ENCODE data around the gene ACTN3. TPM values are rescaled to one million over a fixed set of nuclear protein-coding genes. Genes with fewer than 3 reads are reported as not detected.

The ACTN3 gene
- total RNA-seq, 1 donor from 2014 or later = 20.2 TPM

GRCh38 chr11:66510990-66511339, 35.7 kb upstream of the ACTN3 start:
- Mint-ChIP-seq H3K27me3 (ENCODE audit: insufficient read depth, low read depth) (peaks cover 7% of the 10 kb centered on the region), H3K4me1 (peaks cover 14% of the 10 kb centered on the region), H3K9me3 (no peaks in the 10 kb centered on the region), H3K27ac (peak overlapping the region; percentile 88), H3K36me3 (peaks cover 8% of the 10 kb centered on the region), H3K4me3 (peak overlapping the region; percentile 99)
- Histone ChIP-seq H3K79me2 (ENCODE audit: low read depth) (peaks cover 21% of the 10 kb centered on the region), H3K27me3 (no peaks in the 10 kb centered on the region), H4K20me1 (ENCODE audit: low read depth) (no peaks in the 10 kb centered on the region), H3F3A (ENCODE audit: low read depth) (no peaks in the 10 kb centered on the region), H3K9ac (peak overlapping the region; percentile 88), H3K9me3 (ENCODE audit: low read depth) (no peaks in the 10 kb centered on the region), H3K36me3 (no peaks in the 10 kb centered on the region), H3K4me2 (peak overlapping the region; percentile 92), H3K4me1 (peaks cover 10% of the 10 kb centered on the region), H3K4me3 (peak overlapping the region; percentile 89), H2AFZ (replicated peaks) (peak overlapping the region; percentile 100), H3K27ac (no peak overlapping the region)
- DNase-seq (ENCODE audit: low spot score) = peak; percentile 12
- no peak for TF ChIP-seq EZH2phosphoT487 (IDR thresholded peaks at IDR 0.05)
- TF ChIP-seq EZH2 (IDR thresholded peaks at IDR 0.05) = no peak
- TF ChIP-seq, protein P1, sequence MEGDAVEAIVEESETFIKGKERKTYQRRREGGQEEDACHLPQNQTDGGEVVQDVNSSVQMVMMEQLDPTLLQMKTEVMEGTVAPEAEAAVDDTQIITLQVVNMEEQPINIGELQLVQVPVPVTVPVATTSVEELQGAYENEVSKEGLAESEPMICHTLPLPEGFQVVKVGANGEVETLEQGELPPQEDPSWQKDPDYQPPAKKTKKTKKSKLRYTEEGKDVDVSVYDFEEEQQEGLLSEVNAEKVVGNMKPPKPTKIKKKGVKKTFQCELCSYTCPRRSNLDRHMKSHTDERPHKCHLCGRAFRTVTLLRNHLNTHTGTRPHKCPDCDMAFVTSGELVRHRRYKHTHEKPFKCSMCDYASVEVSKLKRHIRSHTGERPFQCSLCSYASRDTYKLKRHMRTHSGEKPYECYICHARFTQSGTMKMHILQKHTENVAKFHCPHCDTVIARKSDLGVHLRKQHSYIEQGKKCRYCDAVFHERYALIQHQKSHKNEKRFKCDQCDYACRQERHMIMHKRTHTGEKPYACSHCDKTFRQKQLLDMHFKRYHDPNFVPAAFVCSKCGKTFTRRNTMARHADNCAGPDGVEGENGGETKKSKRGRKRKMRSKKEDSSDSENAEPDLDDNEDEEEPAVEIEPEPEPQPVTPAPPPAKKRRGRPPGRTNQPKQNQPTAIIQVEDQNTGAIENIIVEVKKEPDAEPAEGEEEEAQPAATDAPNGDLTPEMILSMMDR (IDR thresholded peaks at IDR 0.05) = no peak

- H3K36me3 ChIP-seq = no peaks in the 10 kb centered on the region
- no peak for TF ChIP-seq EZH2 (IDR thresholded peaks at IDR 0.05)
- TF ChIP-seq, protein P1 (IDR thresholded peaks at IDR 0.05) = no peak
- no peak for TF ChIP-seq EZH2phosphoT487 (IDR thresholded peaks at IDR 0.05)
- peaks cover 31% of the 10 kb centered on the region for H3K36me3 Mint-ChIP-seq
- H3K9ac ChIP-seq = no peak overlapping the region
- no peaks in the 10 kb centered on the region for H3K27me3 ChIP-seq
- H3K4me3 Mint-ChIP-seq = no peak overlapping the region
- H3K4me2 ChIP-seq = no peak overlapping the region
- no peaks in the 10 kb centered on the region for H3F3A ChIP-seq (ENCODE audit: low read depth)
- H3K4me1 Mint-ChIP-seq = no peaks in the 10 kb centered on the region
- H3K4me3 ChIP-seq = no peak overlapping the region
- H4K20me1 ChIP-seq (ENCODE audit: low read depth) = no peaks in the 10 kb centered on the region
- no peaks in the 10 kb centered on the region for H3K79me2 ChIP-seq (ENCODE audit: low read depth)
- DNase-seq (ENCODE audit: low spot score) = no peak
- no peaks in the 10 kb centered on the region for H3K9me3 ChIP-seq (ENCODE audit: low read depth)
- H3K27me3 Mint-ChIP-seq (ENCODE audit: insufficient read depth, low read depth) = peaks cover 4% of the 10 kb centered on the region
- no peak overlapping the region for H3K27ac Mint-ChIP-seq
- no peaks in the 10 kb centered on the region for H3K4me1 ChIP-seq
- H2AFZ ChIP-seq (replicated peaks) = no peak overlapping the region
- H3K9me3 Mint-ChIP-seq = no peaks in the 10 kb centered on the region
- H3K27ac ChIP-seq = no peak overlapping the region
Measured at GRCh38 chr11:66523611-66524010, 23.1 kb upstream of the ACTN3 start.

DNA sequence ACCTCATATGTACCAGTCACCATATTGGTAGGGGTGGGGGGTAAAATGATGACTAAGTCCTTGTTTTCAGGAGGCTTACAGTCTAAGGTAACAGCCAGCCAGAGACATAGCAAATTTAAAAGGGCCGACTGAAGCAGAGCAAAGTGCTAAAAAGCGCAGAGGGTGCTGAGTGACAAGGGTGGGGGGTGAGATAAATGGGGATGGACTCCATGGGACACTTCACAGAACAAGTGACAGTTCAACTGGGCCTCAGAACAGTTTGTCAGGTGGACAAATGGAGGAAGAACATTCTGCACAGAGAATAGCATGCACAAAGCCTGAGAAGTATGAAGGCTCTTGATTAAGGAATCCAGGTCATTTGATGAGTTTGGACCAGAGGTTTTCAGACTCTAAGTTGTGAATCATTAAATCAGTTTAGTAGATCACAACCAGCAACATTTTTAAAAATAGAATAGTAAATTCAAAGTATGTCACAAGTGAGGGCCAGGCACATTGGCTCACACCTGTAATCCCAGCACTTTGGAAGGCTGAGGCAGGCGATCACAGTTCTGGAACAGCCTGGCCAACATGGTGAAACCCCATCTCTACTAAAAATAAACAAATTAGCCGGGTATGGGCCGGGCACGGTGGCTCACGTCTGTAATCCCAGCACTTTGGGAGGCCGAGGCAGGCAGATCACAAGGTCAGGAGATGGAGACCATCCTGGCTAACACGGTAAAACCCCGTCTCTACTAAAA, 22.2 kb upstream of the ACTN3 start:
- Mint-ChIP-seq H3K27me3 (ENCODE audit: insufficient read depth, low read depth) (peaks cover 4% of the 10 kb centered on the region), H3K9me3 (no peaks in the 10 kb centered on the region), H3K4me3 (no peak overlapping the region), H3K36me3 (peaks cover 29% of the 10 kb centered on the region), H3K27ac (no peak overlapping the region), H3K4me1 (no peaks in the 10 kb centered on the region)
- H4K20me1 ChIP-seq (ENCODE audit: low read depth) = no peaks in the 10 kb centered on the region
- H3K36me3 ChIP-seq = no peaks in the 10 kb centered on the region
- H3K4me3 ChIP-seq = no peak overlapping the region
- no peak overlapping the region for H3K4me2 ChIP-seq
- H3K4me1 ChIP-seq = no peaks in the 10 kb centered on the region
- TF ChIP-seq EZH2phosphoT487 (IDR thresholded peaks at IDR 0.05) = no peak
- TF ChIP-seq, protein P1 (IDR thresholded peaks at IDR 0.05) = no peak
- no peak for TF ChIP-seq EZH2 (IDR thresholded peaks at IDR 0.05)
- H3K9me3 ChIP-seq (ENCODE audit: low read depth) = no peaks in the 10 kb centered on the region
- no peak overlapping the region for H2AFZ ChIP-seq (replicated peaks)
- H3K27ac ChIP-seq = no peak overlapping the region
- no peaks in the 10 kb centered on the region for H3K79me2 ChIP-seq (ENCODE audit: low read depth)
- H3F3A ChIP-seq (ENCODE audit: low read depth) = no peaks in the 10 kb centered on the region
- no peaks in the 10 kb centered on the region for H3K27me3 ChIP-seq
- DNase-seq (ENCODE audit: low spot score) = no peak
- H3K9ac ChIP-seq = no peak overlapping the region

Data from neural progenitor cell (in vitro differentiated cells).